Loucy (cell line): ENCODE results near the gene ACOXL.

ENCODE experiments used
- CTCF ChIP-seq: fragments of 200-600 bp; sonication (generic); conservative IDR thresholded peaks from 2 replicates; pipeline ENCODE4 v1.5.1; 2014; ENCODE audit warnings: mild to moderate bottlenecking, antibody characterized with exemption, low read length
- EZH2phosphoT487 ChIP-seq: fragments of 200-600 bp; IDR thresholded peaks from 2 replicates; pipeline ENCODE4 v1.6.1; 2018; ENCODE audit warnings: antibody characterized with exemption, mild to moderate bottlenecking, moderate library complexity, borderline replicate concordance

DNA sequence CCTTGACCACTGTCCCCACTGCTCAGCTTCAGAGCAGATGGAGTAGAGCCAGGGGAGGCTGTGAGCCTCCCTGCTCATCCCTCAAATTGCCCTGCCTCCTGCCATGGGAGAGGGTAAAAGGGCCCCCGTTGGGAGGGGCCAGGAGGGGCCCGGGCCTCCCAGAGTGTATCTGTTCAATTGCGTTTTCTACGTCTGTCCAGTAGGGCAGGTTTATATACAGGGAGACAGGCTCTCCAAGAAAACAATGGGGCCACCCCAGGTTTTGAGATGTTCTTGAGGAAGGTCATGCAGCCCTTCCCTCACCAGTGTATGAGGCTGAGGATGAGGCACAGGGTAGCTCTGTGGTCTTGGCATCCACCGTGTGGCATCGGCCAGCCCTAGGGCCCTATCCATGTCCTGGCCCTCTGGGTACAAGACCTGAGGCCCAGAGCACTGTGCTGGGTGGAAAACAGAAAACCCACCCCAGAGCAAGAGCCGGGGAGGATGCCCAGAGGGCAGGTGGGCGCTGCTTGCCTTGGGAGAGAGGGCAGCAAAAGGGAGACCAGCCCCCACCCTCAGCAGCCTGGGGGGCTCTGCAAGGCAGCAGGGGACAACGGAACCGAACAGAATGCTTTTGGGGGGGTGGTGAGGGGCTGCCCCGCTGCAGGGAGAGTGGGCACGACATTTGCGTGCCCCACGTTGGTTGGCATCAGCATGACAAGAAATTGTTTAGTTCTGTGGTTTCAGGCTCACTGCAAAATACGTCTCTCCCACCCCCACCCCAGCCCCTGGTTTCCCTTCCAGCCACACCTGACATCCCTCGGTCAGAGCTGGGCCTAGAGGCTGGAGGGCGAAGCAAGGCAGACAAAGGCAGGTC lies 141.5 kb downstream of the ACOXL start:
- TF ChIP-seq CTCF, result no peak
- no peak for TF ChIP-seq EZH2phosphoT487
